Inflammatory macrophage treated with lipopolysaccharide for 4 hours (primary cell): ENCODE data around the gene SERPINB8.

ENCODE experiments used
- DNase-seq: peaks from one replicate; pipeline ENCODE4 v3.0.0-alpha.2; 2020

The SERPINB8 gene

DNA sequence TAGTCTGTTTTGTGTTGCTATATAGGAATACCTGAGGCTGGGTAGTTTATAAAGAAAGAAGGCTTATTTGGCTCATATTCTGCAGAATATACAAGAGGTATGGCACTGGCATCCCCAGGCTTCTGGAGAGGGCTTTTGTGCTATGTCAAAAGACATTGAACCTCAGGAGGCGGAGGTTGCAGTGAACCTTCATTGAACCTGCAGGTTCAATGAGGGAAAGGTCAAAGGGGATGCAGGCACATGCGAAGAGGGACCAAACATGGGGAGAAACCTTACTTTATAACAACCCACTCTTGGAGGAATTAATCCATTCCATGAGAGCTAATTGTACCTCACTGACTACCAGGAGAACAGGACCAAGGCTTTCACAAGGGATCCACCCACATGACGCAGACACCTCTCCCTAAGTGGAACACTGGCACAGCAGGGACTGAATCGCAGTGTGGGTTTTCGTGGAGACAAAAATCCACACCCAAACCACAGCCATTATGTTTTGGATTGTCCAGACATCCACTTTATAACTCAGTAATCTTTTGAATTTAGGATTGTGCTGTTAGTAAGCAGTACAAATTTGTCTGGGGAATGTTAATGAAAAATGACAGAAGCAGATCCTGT lies 4.1 kb upstream of the SERPINB8 start:
- DNase-seq = no peak

DNA sequence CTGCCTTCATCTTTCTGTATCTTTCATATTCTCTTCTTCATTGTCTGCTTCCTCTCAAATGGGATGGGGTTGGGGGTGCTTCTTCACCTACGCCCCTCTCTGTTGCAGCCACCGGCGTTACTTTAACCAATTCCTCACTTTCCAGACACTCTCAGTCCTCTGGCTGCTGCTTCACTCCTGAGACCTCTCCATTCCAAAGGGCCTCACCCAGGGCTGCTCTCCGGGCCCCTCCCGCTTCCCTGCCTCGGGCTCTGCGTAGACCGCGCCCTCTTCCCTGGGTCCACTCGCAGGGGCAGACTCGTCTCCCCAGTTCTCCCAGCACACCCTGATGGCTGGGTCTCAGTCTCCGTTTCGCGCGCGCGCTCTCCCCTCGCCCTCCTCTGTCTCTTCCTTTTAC lies 926 bp downstream of the SERPINB8 start:
- DNase-seq = no peak

DNA sequence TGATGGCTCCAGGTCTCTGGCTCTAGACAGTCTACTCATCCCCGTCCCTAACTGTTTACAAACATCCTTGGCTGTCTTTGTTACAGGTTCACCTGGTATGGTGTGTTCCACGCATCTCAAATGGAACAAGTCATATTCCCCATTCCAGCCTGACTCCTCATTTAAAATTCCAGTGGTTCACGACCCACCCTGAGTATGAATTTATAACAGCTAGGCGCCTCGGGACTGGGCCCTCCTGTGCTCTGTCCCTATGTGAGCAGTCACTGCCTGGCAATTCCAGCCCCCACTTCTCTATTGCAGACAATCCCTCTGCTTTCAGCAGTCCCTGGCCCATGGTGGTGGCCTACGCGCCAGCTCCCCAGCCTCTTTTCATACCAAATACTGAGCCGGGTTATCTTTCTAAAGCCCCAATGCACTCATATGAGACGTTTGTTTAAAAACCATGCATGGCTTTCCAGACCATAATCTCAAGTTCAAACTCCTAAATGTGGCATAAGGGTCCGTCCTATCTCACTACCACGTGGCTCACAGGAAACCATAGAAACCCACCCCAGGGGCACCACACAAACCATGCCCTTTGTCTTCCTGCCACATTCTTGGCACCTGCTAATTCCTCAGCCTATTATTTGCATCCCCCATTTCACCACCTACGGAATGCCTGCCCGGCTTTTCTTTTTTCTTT lies 1.6 kb downstream of the SERPINB8 start:
- DNase-seq = no peak

GRCh38 chr18:63972002-63972376 lies 2.1 kb downstream of the SERPINB8 start:
- peak; percentile 28 for DNase-seq

GRCh38 chr18:63974991-63975390 lies 5.1 kb downstream of the SERPINB8 start:
- DNase-seq = peak; percentile 35

- DNase-seq = peak; percentile 67
Observed at GRCh38 chr18:63975628-63976027, 5.7 kb downstream of the SERPINB8 start.

DNA sequence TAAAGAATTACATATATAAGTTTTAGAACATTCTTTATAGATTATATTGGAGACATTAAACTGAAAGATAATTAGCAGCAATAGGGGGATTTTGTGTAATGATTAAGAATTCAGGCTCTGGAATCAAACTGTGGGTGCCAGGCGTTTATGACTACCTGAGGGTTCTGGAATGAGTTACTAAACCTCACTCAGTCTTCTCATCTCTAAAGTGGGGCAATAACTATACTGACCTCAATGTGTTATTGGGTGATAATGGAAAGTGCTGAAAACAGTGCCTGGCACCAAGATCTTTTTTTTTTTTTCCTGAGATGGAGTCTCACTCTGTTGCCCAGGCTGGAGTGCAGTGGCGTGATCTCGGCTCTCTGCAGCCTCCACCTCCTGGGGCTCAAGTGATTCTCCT lies 7.2 kb downstream of the SERPINB8 start:
- no peak for DNase-seq

DNA sequence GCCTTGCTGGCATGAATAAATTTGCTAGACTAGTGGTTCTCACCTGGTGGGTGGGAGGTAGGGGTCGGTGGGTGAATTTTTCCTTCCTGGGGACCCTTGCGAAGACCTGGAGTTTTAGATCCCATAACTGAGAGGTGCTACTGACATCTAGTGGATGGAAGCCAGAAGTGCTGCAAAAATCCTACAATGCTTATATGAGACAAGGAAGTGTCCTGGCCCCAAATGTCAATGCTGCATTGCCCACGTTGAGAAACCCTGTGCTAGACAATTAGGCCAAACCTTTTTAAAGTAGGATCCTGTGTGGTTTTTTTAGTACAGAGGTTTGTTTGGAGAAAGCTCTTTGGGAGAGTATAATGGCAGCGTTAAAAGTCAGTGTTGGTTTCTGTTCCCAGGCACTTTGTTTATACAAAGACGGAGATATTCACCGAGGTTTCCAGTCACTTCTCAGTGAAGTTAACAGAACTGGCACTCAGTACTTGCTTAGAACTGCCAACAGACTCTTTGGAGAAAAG lies 9.6 kb downstream of the SERPINB8 start:
- peak; percentile 62 for DNase-seq

- no peak for DNase-seq
Observed at GRCh38 chr18:63980027-63980426, 10.1 kb downstream of the SERPINB8 start.

DNA sequence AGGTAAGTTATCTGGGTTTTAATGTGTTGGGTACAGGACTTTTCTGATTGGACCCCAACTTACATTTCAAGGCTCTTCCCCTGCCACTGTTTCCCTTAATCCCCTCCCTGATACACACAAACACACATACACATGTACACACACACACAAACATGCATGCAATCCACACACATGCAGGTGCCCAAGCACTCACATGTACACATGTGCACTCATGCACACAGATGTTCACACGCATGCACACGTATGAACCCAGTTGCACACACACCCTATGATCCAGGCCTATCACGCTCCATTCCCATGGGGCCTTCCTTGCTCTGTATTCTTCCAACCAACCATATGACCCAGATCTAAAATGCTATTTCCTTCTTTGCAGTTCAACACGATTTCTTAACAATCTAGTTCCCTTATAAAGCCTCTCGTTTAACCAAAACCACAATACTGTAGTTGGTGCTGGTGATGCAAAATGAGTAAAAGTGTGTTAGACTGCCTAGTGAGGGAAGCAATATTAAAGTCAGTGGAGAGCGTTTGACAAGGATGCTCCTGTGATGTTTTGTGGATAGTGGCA lies 11.1 kb downstream of the SERPINB8 start:
- peak; percentile 69 for DNase-seq

DNA sequence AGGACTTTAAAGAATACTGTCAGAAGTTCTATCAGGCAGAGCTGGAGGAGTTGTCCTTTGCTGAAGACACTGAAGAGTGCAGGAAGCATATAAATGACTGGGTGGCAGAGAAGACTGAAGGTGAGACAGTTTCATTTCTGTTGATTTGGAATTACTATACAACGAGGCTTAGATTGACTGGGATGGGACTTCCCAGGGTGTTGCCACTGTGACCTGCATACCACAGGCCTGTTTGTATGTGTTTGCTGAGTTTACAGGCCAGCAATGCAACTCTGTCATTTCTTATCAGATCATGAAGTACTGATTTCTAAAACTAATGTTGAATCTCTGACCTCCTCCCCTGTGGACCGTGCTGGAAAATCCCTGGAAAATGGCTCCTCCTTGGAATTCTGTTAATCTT lies 11.8 kb downstream of the SERPINB8 start:
- DNase-seq = no peak

- DNase-seq = no peak
Observed at GRCh38 chr18:63982361-63982760, 12.5 kb downstream of the SERPINB8 start.

GRCh38 chr18:63986885-63987284 lies 17.0 kb downstream of the SERPINB8 start:
- no peak for DNase-seq

DNA sequence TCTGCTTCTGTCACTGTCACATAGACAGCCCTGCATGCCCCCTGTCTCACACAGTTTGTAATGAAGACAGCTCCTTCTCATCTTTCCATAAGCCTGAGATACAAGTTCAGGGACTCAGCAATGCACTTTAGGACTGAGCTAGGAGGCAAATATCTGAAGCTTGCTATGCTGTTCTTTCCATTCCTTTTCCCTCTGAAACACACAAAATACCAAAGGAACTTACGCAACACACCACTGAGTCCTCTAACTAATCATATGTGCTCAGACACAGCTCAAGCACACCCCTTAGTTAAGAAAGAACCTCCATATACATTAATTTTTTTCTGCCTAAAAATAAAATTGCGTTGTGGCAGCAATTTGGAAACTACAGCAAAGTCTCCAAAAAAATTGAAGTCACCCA lies 17.9 kb downstream of the SERPINB8 start:
- DNase-seq = no peak

DNA sequence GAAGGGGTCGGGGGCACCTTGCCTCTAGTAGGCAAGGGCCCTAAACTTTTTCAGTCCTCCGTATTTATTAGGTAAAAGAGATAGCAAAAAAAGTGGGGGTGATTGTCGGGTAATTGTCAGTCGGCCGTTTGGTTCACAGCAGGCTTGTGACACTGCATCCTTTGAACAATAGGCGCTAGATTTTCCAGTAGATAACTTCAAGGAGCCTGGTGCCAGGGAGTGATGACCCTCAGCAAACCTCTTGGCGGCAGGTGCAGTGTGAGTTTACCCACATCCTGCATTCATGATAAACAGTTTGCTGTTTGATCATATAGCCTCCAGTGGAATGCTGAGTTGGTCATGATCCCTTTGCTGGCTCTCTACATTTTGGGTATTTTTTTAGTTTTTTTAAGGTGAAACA lies 22.9 kb downstream of the SERPINB8 start:
- no peak for DNase-seq

- DNase-seq = peak; percentile 33
Observed at GRCh38 chr18:63994783-63995399, 25.0 kb downstream of the SERPINB8 start.

- no peak for DNase-seq
Observed at GRCh38 chr18:63997041-63997440, 27.2 kb downstream of the SERPINB8 start.

DNA sequence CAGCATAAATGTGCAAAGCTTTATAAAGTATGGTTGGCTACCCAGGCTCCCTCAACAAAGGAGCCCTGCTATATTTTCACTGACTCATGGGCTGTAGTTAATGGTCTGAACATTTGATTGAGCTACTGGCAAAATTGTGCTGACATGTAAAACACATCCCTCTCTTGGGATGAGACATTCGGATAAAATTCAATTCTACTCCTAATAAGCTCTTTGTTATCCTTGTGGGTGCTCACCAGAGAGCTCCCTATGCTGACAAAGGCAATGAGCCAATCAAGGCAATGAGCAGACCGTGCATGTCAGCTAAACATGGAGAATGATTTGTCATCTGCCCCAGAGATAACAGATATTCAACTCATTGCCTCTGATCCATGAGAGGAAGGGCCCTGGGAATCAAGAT lies 27.7 kb downstream of the SERPINB8 start:
- DNase-seq = no peak

DNA sequence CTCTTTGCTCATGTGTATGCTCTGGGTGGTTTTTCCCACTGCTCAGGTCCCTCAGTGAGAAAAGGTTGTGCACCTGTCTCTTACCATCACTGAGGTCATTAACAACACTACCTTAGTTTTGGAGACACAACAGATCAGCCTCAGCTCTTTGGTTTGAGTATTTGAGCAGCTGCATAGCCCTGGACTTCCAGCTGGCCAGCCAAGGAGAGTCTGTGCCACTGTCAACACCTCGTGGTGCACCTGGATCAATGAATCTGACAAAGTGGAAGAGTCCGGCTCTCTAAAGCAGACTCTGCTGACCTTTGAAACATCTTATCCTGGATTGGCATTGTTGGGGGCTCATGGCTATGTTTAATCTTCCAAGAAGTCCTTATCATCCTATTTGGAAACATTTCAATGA lies 30.0 kb downstream of the SERPINB8 start:
- no peak for DNase-seq

DNA sequence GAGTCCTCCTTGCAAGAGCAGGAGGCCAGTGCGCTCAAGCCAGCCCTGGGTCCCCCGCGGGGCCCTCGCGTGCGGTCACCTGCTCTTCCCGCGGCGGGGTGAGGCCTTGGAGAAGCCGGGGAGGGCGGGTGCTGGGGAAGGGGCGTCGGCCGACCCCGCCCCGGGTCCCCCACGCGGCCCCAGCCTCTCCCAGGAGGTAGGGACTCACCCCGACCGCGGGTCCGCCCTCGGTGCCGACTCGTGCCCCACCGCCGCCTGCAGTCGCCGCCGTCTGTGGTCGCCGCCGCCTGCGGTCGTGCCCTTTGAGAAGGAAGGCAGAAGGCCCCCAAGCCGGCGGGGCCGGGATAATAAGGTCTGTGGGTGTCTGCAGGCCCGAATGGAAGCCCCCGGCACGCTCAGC lies 32.7 kb downstream of the SERPINB8 start:
- no peak for DNase-seq

- DNase-seq = no peak
Observed at GRCh38 chr18:64009305-64009704, 39.4 kb downstream of the SERPINB8 start.

DNA sequence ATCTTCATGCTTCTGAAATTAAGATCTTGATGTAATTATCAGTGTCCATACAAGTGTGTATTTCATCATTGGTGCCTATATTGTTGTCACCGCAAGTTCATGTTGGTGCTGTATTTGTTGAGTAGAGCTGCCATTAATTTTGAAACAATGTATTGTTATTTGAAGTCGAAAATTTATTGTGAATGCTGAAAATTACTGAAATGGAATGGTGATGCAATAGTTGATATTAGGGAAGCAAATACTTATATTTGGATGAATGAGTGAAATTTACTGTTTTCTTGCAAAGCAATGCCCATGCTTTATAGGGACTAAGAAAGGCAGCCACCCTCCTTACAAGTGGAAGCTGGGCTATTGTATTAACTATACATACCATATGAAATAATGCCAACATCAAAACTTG lies 41.6 kb downstream of the SERPINB8 start:
- DNase-seq = no peak

GRCh38 chr18:64017870-64018269 lies 48.0 kb downstream of the SERPINB8 start:
- peak; percentile 6 for DNase-seq
